ENCODE measurements around the gene MYL1.

MYL1 gene

DNA sequence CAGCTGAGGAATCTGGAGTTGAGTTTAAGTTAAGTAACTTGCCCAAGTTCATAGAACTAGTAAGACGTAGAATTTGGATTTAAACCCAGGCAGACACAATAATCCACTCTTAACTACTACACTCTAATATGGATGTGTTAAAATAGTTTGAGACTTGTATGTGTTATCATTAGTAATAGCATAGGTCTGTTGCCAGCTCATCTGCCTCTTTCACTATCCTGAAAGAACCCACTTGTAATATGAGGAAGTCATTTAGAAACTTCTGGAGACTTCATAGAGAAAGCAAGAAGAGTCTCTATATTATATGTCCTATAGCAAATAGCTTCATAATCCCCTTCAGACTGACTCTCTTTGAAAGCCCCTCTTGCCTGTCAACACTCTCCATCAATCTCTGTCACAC lies 46.7 kb downstream of the MYL1 start:
- no peak for FAIRE-seq
- DNase-seq (ENCODE audit: insufficient read length, low spot score), result no peak

DNA sequence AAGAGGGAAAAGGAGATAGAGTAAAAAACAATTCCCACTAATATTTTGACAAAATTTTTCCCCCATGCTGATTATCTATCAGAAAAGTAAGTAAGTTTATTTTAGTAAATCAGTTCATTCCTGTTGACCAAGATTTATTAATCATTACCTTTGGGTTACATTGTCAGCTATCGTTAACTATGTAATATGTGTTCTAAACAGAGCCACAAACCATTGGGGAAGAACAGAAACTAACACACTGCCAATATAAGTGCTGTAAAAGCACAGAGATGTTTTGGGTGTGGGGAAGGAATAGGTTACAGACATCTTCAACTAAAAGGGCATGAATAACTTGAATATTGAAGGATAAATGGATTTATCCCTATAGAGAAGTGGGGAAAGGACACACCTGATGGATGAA lies 47.3 kb downstream of the MYL1 start:
- DNase-seq (ENCODE audit: insufficient read length, low spot score) (no peak), FAIRE-seq (no peak)

DNA sequence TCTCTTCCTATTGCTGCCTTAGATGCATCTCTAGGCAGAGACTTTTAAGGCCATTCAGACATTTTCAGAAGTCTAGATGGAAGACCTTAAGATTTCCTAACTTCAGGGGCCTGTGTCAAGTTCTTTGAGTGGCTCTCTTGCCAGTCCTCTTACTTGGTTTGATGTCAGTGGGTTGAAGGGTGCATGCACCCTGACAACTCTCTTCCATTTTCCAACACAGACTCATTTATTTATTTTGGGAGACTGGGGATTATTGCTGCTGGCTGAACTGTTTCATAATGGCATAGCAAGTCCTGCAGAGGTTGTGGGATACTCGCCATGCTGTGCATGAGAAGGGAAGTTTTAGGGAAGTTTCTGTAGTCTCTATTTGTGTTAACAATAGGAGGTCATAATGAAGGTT lies 50.7 kb downstream of the MYL1 start:
- FAIRE-seq (no peak), DNase-seq (ENCODE audit: insufficient read length, low spot score) (no peak)

DNA sequence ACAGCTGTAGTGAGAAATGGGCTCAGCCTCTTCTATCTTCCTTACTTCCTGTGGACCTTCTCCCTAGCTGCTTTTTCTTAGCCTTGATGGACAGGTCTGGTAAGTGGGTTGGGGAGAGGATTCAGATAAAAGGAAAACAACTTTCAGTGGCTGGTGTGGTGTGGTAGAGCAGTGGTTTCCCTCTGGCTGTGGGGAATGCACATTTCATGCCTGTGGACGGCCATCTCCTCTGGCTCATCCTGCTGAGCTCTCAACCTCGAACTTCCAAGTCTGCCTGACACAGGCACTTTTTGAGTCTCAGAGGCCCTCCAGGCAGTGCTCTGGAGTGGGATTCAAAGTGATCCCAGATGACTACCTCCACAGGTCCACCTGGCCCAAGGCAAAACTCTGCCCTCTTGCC lies 51.1 kb downstream of the MYL1 start:
- FAIRE-seq (no peak), DNase-seq (ENCODE audit: insufficient read length, low spot score) (no peak)

DNA sequence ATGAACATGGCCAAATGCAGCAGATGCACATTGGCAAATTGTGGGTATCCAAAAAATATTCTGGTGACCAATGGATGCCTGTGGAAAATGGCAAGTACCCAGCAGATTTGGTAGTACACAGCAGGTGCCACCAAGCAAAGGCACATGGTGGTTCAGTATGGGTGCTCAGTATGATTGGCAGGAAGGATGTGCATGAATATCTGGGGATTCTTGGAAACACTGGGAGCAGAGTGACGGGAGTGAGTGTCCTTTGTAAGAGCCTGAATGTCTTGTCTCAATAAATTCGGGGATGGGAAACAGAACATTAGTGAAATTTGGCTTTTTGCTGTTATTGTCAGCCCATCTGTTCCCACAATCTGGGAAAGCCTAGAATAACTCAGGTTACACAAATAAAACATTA lies 52.9 kb downstream of the MYL1 start:
- DNase-seq (ENCODE audit: insufficient read length, low spot score), result no peak
- FAIRE-seq, result no peak

DNA sequence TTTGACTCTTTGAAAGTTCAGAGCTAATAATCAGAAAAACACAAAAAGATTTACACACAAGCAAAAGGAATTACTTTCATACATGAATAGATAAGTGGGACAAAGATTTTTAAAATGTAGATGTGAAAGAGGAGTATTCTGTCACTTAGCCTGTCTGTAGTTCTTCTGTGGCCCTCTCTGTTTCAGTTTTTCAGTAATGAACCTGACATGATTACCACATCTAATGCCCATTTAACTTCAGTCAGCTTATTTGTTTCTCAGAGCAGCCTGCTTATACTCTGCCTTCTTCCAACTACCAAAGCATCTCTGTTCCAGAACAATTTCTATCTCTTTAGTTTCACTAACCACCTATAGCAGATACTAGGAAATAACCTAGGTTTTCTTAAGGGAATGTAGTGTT lies 55.3 kb downstream of the MYL1 start:
- FAIRE-seq, result no peak

DNA sequence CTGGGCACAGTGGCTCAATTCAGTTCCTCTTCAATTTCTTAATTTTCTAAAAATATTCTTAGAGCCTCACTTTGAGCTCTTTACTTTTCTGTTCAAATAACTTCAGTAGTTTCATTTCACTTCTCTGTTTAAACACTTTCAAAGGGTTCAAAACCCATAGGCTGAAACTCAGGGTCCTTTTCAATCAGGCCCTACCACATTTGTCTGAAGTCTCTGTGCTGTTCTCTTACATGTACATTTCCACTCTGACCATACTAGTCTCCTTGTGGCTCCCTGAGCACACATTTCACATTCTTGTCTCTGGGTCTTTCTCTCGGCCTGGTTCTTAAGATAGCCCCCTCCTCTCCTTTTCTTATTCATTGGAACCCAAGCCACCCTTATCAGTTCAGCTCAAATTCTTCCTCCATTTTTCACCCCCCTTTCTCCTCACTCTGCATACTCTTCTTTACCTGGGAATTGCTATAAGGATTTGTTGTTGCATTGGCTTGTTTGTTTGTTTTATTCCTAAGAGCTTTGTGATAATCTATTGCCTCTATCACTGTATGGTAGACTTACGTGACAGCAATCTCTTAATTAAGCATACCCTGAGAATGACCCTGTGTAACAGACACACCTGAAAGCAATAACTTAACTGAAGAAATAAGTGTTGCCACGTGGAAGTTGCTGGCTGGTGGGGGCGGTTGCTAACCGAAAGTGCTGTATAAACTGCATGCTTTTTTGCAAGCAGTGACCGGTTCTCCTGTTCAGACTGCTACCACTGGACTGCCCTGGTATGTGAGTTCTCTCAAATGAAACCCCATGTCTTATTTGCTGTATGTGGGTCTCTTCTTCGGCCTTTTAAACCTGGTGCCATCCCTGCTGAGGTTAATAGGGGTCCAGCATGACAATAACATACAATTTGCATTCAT lies 62.0 kb downstream of the MYL1 start:
- DNase-seq (ENCODE audit: insufficient read length, low spot score), result no peak
- FAIRE-seq, result no peak

More for the DNA sequence above, 55.3 kb downstream of the MYL1 start:
- no peak for DNase-seq (ENCODE audit: insufficient read length, low spot score)

DNA sequence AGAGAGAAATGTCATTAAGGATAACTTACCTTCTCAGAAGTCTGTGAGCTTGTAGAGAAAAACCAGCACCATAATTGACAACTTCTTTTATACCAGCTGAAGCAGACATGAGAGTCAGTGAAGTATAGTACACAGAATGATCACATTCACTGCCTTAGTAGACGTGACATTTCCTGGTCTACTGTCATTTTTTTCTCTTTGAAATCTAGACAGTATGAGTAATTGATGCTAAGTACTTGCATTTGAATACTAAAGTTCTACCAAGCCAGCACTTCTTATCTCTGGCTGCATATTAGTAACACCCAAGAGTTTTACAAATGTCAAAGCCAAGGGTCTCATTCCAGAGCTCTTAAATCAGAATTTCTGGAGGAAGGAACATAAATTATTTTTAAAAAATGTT lies 64.4 kb downstream of the MYL1 start:
- no peak for FAIRE-seq
- DNase-seq (ENCODE audit: insufficient read length, low spot score), result no peak

Data from HTR-8/SVneo (cell line).